GM12872 (cell line): ENCODE data around the gene WASHC3.

ENCODE experiments used
- TF ChIP-seq, protein P1 (sequence below): IDR thresholded peaks from 3 replicates; pipeline ENCODE4 v1.5.1; 2011; ENCODE audit warnings: low read depth, mild to moderate bottlenecking, low read length, moderate library complexity; ENCODE audit not compliant: insufficient read depth

WASHC3 gene

DNA sequence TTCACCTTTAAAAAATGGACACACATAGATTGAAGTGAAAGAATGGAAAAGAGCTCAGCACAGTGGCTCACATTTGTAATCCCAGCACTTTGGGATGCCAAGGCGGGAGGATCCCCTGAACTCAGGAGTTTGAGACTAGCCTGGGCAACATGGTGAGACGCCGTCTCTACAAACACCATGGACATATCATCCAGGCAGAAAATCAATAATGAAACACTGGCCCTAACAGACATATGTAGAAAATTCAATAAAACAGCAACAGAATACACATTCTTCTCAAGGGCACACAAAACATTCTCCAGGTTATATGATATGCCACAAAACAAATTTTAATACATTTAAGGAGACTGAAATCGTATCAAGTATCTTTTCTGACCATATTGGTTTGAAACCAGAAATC is 7.4 kb downstream of the WASHC3 start:
- TF ChIP-seq, protein P1, sequence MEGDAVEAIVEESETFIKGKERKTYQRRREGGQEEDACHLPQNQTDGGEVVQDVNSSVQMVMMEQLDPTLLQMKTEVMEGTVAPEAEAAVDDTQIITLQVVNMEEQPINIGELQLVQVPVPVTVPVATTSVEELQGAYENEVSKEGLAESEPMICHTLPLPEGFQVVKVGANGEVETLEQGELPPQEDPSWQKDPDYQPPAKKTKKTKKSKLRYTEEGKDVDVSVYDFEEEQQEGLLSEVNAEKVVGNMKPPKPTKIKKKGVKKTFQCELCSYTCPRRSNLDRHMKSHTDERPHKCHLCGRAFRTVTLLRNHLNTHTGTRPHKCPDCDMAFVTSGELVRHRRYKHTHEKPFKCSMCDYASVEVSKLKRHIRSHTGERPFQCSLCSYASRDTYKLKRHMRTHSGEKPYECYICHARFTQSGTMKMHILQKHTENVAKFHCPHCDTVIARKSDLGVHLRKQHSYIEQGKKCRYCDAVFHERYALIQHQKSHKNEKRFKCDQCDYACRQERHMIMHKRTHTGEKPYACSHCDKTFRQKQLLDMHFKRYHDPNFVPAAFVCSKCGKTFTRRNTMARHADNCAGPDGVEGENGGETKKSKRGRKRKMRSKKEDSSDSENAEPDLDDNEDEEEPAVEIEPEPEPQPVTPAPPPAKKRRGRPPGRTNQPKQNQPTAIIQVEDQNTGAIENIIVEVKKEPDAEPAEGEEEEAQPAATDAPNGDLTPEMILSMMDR: no peak

DNA sequence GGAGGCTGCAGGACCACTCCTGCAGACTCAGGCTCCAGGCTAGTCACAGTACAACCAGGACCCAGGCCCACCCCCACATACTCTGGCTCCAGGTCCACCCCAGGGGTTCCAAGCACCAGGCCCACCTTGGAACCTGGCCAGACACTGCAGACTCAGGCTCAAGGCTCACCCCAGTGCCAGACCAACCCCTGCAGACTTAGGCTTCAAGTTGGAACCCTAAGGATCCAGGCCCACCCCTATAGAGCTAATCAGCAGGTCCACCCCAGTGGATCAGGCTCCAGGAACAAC is 8.8 kb downstream of the WASHC3 start:
- TF ChIP-seq, protein P1: no peak

DNA sequence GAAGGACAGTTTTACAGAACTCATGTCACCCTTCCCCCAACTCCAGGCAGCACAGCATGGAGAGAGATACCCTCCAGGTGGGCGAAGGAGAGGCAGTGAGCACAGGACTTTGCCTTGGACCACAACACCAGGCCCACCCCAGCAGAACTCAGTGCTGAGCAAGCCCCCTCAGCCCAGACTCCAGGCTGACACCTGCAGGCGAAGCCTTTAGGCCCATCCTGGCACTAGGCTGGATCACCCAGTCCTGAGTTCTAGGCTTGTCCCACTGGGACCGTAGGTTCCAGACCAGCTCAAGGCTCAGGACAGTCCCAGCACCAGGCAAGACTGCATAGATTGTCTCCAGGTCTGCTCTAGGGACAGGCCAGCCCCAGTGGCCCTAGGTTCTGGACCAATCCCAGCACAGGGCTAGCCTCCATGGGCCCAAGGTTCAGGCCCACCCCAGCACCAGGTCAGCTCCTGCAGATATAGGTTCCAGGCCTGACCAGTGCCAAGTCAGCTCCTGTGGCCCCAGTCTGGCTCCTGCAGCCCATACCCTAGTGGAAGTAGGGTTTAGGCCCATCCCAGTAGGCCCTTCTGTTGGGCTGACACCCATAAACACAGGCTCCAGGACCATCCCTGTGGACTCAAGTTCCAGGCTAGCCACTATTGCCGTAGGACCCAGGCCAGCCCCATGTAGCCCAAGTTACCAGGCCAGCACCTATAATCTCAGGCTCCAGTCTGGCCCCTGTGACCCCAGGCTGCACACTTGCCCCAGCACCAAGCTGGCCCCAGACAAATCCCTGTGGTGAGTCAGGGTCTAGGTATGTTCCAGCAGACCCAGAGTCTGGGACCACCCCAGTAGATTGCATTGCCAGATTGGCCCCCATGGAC is 9.4 kb downstream of the WASHC3 start:
- TF ChIP-seq, protein P1: no peak

DNA sequence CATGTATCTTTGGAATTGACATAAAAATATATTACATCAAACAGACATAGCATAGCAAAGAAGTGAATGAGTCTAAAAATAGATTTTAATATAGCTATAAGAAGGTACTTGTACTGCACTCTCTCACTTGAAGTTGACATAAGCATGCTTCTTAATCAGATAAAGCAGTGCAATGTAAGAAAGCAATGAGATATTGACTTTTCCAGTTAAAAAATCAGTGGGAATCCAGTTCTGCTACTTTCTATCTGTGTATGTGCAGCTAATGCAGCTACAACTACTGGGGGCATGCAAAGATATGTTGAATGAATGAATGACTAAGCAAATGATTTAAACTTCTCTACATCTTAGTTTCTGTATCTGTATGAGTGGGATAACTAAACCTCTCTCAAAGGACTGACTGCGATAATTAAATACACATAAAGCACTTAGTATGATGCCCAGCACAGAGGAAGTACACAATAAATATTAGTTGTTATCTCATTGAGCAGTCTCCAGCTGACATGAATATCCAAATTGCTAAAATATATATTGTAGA is 10.3 kb downstream of the WASHC3 start:
- TF ChIP-seq, protein P1: no peak

DNA sequence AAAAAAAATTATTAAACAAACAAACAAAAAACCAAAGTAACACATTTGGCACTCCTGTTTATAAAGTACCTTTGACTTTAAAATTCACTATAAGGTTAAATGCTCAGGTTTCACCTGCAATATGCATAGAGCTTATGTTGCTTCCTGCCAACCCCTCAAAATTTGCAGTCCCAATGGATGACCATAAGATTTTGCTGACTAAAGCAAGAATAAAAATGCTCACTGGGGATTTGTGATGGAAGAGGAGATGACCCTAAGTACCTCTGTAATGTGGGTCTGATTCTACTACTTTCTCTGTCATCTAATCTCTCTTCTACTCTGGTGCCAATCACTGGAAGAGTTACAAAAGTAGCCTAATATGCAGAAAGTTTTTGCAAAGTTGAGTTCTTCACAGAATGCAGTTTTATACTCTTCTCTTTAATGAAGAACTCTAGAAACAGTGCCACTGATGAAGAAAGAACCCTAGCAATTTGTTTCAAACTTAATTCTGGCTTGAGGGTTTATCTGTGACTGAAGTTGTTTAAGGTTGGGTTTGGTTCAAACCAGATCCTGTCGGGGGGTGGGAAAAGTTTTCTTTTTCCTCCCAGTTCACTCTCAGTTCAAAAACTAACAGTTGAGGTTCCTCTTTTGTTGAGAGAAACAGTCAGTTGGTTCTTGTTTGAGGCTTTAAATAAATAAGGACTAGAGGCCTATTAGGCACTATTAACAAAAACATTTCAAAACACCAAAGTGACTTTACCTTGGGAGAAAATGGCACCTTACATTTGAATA is 10.9 kb downstream of the WASHC3 start:
- TF ChIP-seq, protein P1: no peak

DNA sequence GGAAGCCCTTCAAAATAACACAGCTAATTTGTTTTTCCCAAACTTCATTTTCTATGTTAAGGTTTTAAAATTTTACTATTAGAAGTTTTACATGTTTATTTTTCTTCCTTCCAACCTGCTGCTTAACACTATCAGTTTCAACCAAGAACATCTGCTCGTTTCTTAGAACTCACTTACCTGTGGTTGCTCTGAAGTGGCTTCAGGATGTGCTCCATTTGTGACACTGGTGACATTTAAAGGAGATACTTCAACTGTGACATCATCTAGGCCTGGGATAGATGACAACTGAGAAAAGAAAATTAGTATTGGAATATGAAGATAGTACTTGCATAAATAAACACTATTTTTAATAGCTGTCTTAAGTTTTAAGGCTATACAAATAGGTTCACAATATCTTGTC is 17.9 kb downstream of the WASHC3 start:
- TF ChIP-seq, protein P1: no peak

DNA sequence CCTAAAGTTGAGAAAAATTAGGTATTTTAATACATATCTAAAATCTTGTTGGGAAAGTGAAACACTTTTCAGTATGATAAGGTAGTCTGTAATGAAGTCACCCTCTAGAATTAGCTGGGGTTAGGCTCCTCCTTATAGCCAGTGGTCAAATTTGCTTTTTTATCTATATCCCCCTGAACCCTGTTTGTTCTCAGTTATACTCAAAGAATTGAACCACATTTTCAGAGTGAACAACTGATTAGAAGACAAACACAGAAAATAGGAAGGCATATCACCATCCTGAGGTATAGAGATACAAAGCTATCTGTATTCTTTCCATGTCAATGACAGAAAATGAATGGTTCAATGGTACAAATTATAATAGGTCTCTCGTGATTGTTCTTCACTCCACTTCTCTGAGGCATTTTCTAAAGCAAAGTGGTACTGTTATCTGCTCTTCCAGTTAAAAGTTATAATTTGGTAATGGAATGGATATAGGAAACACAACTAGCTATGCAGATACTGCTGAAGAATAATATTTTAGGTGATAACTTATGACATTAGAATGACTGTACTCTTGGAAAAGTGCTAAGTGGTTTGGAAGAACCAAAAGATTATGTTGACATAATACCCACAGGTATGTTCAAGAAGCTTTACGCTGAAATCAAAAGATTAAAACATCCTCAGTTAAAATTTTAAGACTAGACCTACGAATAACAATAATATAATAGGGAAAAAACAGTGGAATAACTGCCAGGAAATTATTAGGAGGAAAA is 27.6 kb downstream of the WASHC3 start:
- TF ChIP-seq, protein P1: no peak
